ENCODE data around the gene DSTYK. TPM values are rescaled to one million over a fixed set of nuclear protein-coding genes. Genes with fewer than 3 reads are reported as not detected.

DSTYK gene
- polyA plus RNA-seq, 1 of the 3 experiments (the other 2 are of a cell fraction): 4.4 TPM

- H3K4me2 ChIP-seq: no peak overlapping the region
- H3K36me3 ChIP-seq (replicated peaks in 1 of 2; ENCODE audit: control insufficient read depth in 1 of 2, insufficient read depth in 2 of 2, low read length in 1 of 2): no peaks in the 10 kb centered on the region
- peaks cover 0 to 2% of the 10 kb centered on the region in 2 experiments; a peak in 1 of 4 replicates for H3K4me1 ChIP-seq (ENCODE audit: control insufficient read depth in 1 of 2, insufficient read depth in 2 of 2, low read depth in 1 of 2, low read length in 1 of 2)
- CTCF ChIA-PET: interaction anchor here (1.0 to 4.7 kb wide), 3 partner anchors 12 to 249 kb away, joined by 3 to 39 read pairs (median 3); partner anchors contain the start of gene TMCC2
- H3K4me3 ChIP-seq (ENCODE audit: low read depth in 2 of 2, low read length in 1 of 2): no peak overlapping the region
- H3K27ac ChIP-seq (ENCODE audit: low read depth in 2 of 2, low read length in 1 of 2): no peak overlapping the region
- POLR2A ChIA-PET: no interaction called here
- no peak overlapping the region for H3K9ac ChIP-seq
- no peak for DNase-seq
- no peaks in the 10 kb centered on the region for H3K79me2 ChIP-seq (ENCODE audit: insufficient read depth)
- no peaks in the 10 kb centered on the region for H3K9me2 ChIP-seq
- WGBS (ENCODE audit: low lambda C conversion rate): 81% methylated on average over 3 of the region's 3 CpGs
- TF ChIP-seq USF2 (IDR thresholded peaks at IDR 0.05; ENCODE audit: borderline replicate concordance, low read depth, low read length) (no peak), POLR2AphosphoS5 (IDR thresholded peaks at IDR 0.05; ENCODE audit: low read depth, low read length) (no peak), PBX3 (IDR thresholded peaks at IDR 0.05) (no peak)
- H3K9me3 ChIP-seq: no peaks in the 10 kb centered on the region
- no peaks in the 10 kb centered on the region for H3K27me3 ChIP-seq (ENCODE audit: insufficient read depth)
- no peak overlapping the region for H2AFZ ChIP-seq (ENCODE audit: low read depth)
- no peaks in the 10 kb centered on the region for H4K20me1 ChIP-seq (ENCODE audit: insufficient read depth)
- no peaks in the 10 kb centered on the region for H3F3A ChIP-seq (replicated peaks; ENCODE audit: insufficient read depth)
Observed at GRCh38 chr1:205239078-205239477, 27.6 kb upstream of the DSTYK start.

- WGBS (ENCODE audit: low lambda C conversion rate): 89% methylated on average over 12 of the region's 12 CpGs
- Histone ChIP-seq H4K20me1 (ENCODE audit: insufficient read depth) (no peaks in the 10 kb centered on the region), H3K27me3 (ENCODE audit: insufficient read depth) (no peaks in the 10 kb centered on the region), H3K36me3 (replicated peaks in 1 of 2; ENCODE audit: control insufficient read depth in 1 of 2, insufficient read depth in 2 of 2, low read length in 1 of 2) (no peaks in the 10 kb centered on the region), H3K4me1 (ENCODE audit: control insufficient read depth in 1 of 2, insufficient read depth in 2 of 2, low read depth in 1 of 2, low read length in 1 of 2) (peaks cover 0 to 2% of the 10 kb centered on the region in 2 experiments; a peak in 1 of 4 replicates), H3K9me3 (no peaks in the 10 kb centered on the region), H2AFZ (ENCODE audit: low read depth) (no peak overlapping the region), H3K4me2 (no peak overlapping the region), H3K9me2 (no peaks in the 10 kb centered on the region), H3K27ac (ENCODE audit: low read depth in 2 of 2, low read length in 1 of 2) (no peak overlapping the region), H3F3A (replicated peaks; ENCODE audit: insufficient read depth) (no peaks in the 10 kb centered on the region), H3K4me3 (ENCODE audit: low read depth in 2 of 2, low read length in 1 of 2) (no peak overlapping the region), H3K79me2 (ENCODE audit: insufficient read depth) (no peaks in the 10 kb centered on the region), H3K9ac (no peak overlapping the region)
- POLR2A ChIA-PET: no interaction called here
- no peak for DNase-seq
- CTCF ChIA-PET: interaction anchor here (0.8 to 4.7 kb wide), 4 partner anchors 8 to 176 kb away, joined by 3 to 39 read pairs (median 4); no protein-coding TSS in a partner anchor
- no peak for TF ChIP-seq NRF1 (IDR thresholded peaks at IDR 0.05; ENCODE audit: low read depth, low read length)
- TF ChIP-seq FOSL2 (IDR thresholded peaks at IDR 0.05; ENCODE audit: borderline replicate concordance, low read depth): no peak
- no peak for TF ChIP-seq CTCF (IDR thresholded peaks at IDR 0.05)
- no peak for TF ChIP-seq RAD21 (IDR thresholded peaks at IDR 0.05; ENCODE audit: low read length)
- no peak for TF ChIP-seq SIN3A (IDR thresholded peaks at IDR 0.05; ENCODE audit: borderline replicate concordance, low read depth, low read length)
- TF ChIP-seq NFIC (IDR thresholded peaks at IDR 0.05; ENCODE audit: borderline replicate concordance): no peak
- TF ChIP-seq ZBTB33 (IDR thresholded peaks at IDR 0.05; ENCODE audit: borderline replicate concordance, low read depth): no peak
- TF ChIP-seq TCF12 (IDR thresholded peaks at IDR 0.05): no peak
- no peak for TF ChIP-seq IRF3 (IDR thresholded peaks at IDR 0.05; ENCODE audit: low read depth, low read length)
- no peak for TF ChIP-seq POLR2AphosphoS5 (IDR thresholded peaks at IDR 0.05; ENCODE audit: low read depth, low read length)
- TF ChIP-seq RXRA (IDR thresholded peaks at IDR 0.05; ENCODE audit: borderline replicate concordance, low read depth): no peak
- TF ChIP-seq SMC3 (IDR thresholded peaks at IDR 0.05; ENCODE audit: low read depth, low read length): no peak
- no peak for TF ChIP-seq MEF2A (IDR thresholded peaks at IDR 0.05; ENCODE audit: borderline replicate concordance, low read depth)
Observed at GRCh38 chr1:205237526-205238484, 26.3 kb upstream of the DSTYK start.

All from SK-N-SH (cell line).